Prostate gland (tissue), 2 donors: Measurements from ENCODE around the gene STAB2. TPM values are rescaled to one million over a fixed set of nuclear protein-coding genes. Genes with fewer than 3 reads are reported as not detected.

Source experiments
- DNase-seq: peaks from one replicate; pipeline ENCODE4 v3.0.0-alpha.2; 2019; ENCODE audit warnings: low spot score
- H3K27ac ChIP-seq, 2 donors: fragments of 200-600 bp; sonication (generic); 2 replicates each; pipeline ENCODE4 v1.5.1; 2017 to 2019
- H3K27me3 ChIP-seq: fragments of 200-600 bp; sonication (generic); replicated peaks from 2 replicates; pipeline ENCODE4 v1.5.1; 2019; ENCODE audit not compliant: insufficient read depth
- H3K36me3 ChIP-seq, 2 donors: fragments of 200-600 bp; sonication (generic); 1 replicate in 1 of 2; 2 replicates in 1 of 2; pipeline versions ENCODE4 v1.5.1 to v1.8.1; 2017 to 2019
- H3K4me1 ChIP-seq: fragments of 200-600 bp; sonication (generic); replicated peaks from 2 replicates; pipeline ENCODE4 v1.5.1; 2019
- H3K4me3 ChIP-seq, 2 donors: fragments of 200-600 bp; sonication (generic); 2 replicates each; pipeline ENCODE4 v1.5.1; 2017 to 2019
- H3K9me3 ChIP-seq: fragments of 200-600 bp; sonication (generic); 2 replicates; pipeline ENCODE4 v1.5.1; 2017
- POLR2A ChIP-seq: fragments of 450-650 bp; IDR thresholded peaks from one replicate; pipeline ENCODE4 v1.6.1; 2016; ENCODE audit warnings: antibody characterized with exemption, mild to moderate bottlenecking
- POLR2AphosphoS5 ChIP-seq: sonication (generic); formaldehyde crosslinking; IDR thresholded peaks from one replicate; pipeline ENCODE4 v1.6.1; 2017; ENCODE audit warnings: antibody characterized with exemption
- WGBS: methylation state at CpG from one replicate; pipeline ENCODE4 v1.1.5; 2018; 5-methylcytosine and 5-hydroxymethylcytosine counted together
- intact Hi-C: fragments of 100-400 bp; cut with DNase I; formaldehyde crosslinking; loops from one replicate; pipeline ENCODE4 v1.14.2; 2022
- total RNA-seq, 2 donors: library from RNA; depleted of rRNA; stranded (reverse); fragments of >200 nt; gene quantifications; one replicate each; pipeline ENCODE4 v1.1.0, GENCODE V29; 2016
- TF ChIP-seq, protein P1 (sequence below), 4 experiments: fragments of 200-600 bp in 2 of 4; fragments of 450-650 bp in 2 of 4; sonication (generic) in 2 of 4; IDR thresholded peaks; 1 replicate in 3 of 4; 2 replicates in 1 of 4; pipeline ENCODE4 v1.5.1; 2016 to 2019; ENCODE audit warnings: antibody characterized with exemption in 4 of 4, mild to moderate bottlenecking in 2 of 4, moderate library complexity in 2 of 4

The STAB2 gene
- total RNA-seq, 2 donors from 2014 or later = 0.62 TPM; not detected in 1

- H3K4me3 ChIP-seq = no peak overlapping the region
- intact Hi-C loops = no loop called here
Observed at GRCh38 chr12:103778781-103779180, 191.7 kb downstream of the STAB2 start.

DNA sequence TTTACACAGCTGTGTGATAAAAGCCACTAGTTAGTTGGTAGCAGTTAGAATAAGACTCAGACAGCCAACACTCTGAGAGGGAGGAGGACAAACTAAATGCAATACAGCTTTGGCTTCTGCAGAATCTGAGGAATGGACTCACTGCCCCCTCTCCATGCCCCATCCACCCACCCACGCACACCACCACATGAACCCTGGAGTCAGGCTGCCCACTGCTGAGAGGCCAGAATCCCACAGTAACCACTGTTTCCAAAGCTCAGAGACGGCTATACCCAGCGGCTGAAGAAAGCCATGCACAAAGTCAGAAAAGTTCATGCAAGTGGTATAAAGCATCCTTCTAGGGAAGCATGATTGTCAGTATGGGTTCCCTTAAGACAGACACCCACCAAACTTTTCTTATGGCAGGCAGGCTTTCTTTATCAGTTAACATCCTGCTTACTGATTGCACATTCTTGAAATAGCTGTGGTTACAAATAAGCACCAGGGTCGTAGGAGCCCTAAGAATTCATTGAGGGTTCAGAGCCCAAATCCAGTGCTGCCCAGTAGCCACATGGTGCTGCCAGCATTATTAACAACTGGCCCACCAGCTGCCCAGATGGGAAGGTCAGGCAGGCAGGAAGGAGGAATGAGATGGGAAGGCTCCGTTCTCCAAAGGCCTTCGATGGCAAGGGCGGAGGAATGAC, 192.5 kb downstream of the STAB2 start:
- no peak for DNase-seq
- Histone ChIP-seq H3K27ac (no peak overlapping the region), H3K36me3 (no peaks in the 10 kb centered on the region), H3K4me3 (no peak overlapping the region), H3K27me3 (no peaks in the 10 kb centered on the region), H3K4me1 (no peaks in the 10 kb centered on the region), H3K9me3 (no peaks in the 10 kb centered on the region)
- TF ChIP-seq, protein P1, sequence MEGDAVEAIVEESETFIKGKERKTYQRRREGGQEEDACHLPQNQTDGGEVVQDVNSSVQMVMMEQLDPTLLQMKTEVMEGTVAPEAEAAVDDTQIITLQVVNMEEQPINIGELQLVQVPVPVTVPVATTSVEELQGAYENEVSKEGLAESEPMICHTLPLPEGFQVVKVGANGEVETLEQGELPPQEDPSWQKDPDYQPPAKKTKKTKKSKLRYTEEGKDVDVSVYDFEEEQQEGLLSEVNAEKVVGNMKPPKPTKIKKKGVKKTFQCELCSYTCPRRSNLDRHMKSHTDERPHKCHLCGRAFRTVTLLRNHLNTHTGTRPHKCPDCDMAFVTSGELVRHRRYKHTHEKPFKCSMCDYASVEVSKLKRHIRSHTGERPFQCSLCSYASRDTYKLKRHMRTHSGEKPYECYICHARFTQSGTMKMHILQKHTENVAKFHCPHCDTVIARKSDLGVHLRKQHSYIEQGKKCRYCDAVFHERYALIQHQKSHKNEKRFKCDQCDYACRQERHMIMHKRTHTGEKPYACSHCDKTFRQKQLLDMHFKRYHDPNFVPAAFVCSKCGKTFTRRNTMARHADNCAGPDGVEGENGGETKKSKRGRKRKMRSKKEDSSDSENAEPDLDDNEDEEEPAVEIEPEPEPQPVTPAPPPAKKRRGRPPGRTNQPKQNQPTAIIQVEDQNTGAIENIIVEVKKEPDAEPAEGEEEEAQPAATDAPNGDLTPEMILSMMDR (IDR thresholded peaks at IDR 0.05) = no peak
- TF ChIP-seq POLR2A (no peak), POLR2AphosphoS5 (no peak)
- 83% methylated on average over 7 of the region's 7 CpGs for WGBS
- intact Hi-C loops = no loop called here

More at GRCh38 chr12:103778781-103779180, 191.7 kb downstream of the STAB2 start:
- Histone ChIP-seq H3K36me3 (no peaks in the 10 kb centered on the region), H3K27ac (no peak overlapping the region), H3K9me3 (no peaks in the 10 kb centered on the region), H3K4me1 (no peaks in the 10 kb centered on the region), H3K27me3 (no peaks in the 10 kb centered on the region)
- DNase-seq = no peak
- WGBS = 58% methylated on average over 6 of the region's 6 CpGs
- TF ChIP-seq, protein P1 (IDR thresholded peaks at IDR 0.05) = no peak
- TF ChIP-seq POLR2A (no peak), POLR2AphosphoS5 (no peak)

- 95% methylated on average over 4 of the region's 4 CpGs for WGBS
- no peak overlapping the region for H3K4me3 ChIP-seq
- no peaks in the 10 kb centered on the region for H3K9me3 ChIP-seq
- TF ChIP-seq POLR2A (no peak), POLR2AphosphoS5 (no peak)
- TF ChIP-seq, protein P1 (IDR thresholded peaks at IDR 0.05) = no peak
- H3K27me3 ChIP-seq = no peaks in the 10 kb centered on the region
- DNase-seq = no peak
- intact Hi-C loops = no loop called here
- H3K27ac ChIP-seq = no peak overlapping the region
- no peaks in the 10 kb centered on the region for H3K4me1 ChIP-seq
- no peaks in the 10 kb centered on the region for H3K36me3 ChIP-seq
Observed at GRCh38 chr12:103780093-103780440, 193.0 kb downstream of the STAB2 start.

- Histone ChIP-seq H3K36me3 (no peaks in the 10 kb centered on the region), H3K4me3 (no peak overlapping the region), H3K27me3 (no peaks in the 10 kb centered on the region), H3K4me1 (no peaks in the 10 kb centered on the region), H3K27ac (no peak overlapping the region), H3K9me3 (no peaks in the 10 kb centered on the region)
- intact Hi-C loops = no loop called here
- TF ChIP-seq, protein P1 (IDR thresholded peaks at IDR 0.05) = no peak
- TF ChIP-seq POLR2AphosphoS5 (no peak), POLR2A (no peak)
- 91% methylated on average over 3 of the region's 3 CpGs for WGBS
- no peak for DNase-seq
Observed at GRCh38 chr12:103780992-103781391, 193.9 kb downstream of the STAB2 start.

DNA sequence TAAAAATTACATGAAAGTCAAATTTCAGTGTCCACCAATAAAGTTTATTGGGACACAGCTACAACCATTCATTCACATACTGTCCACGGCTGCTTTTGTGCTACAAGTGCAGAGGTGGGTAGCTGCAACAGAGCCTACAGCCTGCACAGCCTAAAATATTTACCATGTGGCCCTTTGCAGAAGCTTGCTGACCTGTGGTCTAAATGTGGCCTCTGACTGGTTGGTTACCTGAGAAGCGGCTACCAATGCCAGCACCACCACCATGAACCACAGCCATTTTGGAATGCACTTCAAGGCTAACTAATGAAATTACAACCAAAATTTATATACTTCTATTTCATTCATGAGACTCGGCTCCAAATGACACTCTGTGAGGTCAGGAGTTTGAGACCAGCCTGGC, 195.3 kb downstream of the STAB2 start:
- Histone ChIP-seq H3K27me3 (no peaks in the 10 kb centered on the region), H3K4me3 (no peak overlapping the region), H3K4me1 (no peaks in the 10 kb centered on the region), H3K27ac (no peak overlapping the region), H3K36me3 (no peaks in the 10 kb centered on the region), H3K9me3 (no peaks in the 10 kb centered on the region)
- TF ChIP-seq POLR2AphosphoS5 (no peak), POLR2A (no peak)
- TF ChIP-seq, protein P1 (IDR thresholded peaks at IDR 0.05) = no peak
- intact Hi-C loops = no loop called here
- WGBS = 98% methylated on average over 3 of the region's 3 CpGs
- DNase-seq = no peak
